GM23338 (cell line): ENCODE results near the gene FGFR2. TPM values are rescaled to one million over a fixed set of nuclear protein-coding genes. Genes with fewer than 3 reads are reported as not detected.

Experiments
- ATAC-seq: fragments of 200-7000 bp; cut with Tn5 transposase; 3 replicates; pipeline ENCODE4 v1.9.1; 2020
- DNase-seq: peaks from one replicate; pipeline ENCODE4 v3.0.0-alpha.2; 2015; ENCODE audit warnings: low spot score
- H2AFZ ChIP-seq: fragments of 200-600 bp; sonication (generic); 2 replicates; pipeline ENCODE4 v1.8.0; 2016; ENCODE audit warnings: antibody characterized with exemption, mild to moderate bottlenecking, moderate library complexity
- H3F3A ChIP-seq: fragments of 200-600 bp; sonication (generic); replicated peaks from 2 replicates; pipeline ENCODE4 v1.8.0; 2017; ENCODE audit warnings: antibody characterized with exemption, mixed run types, low read depth
- H3K27ac ChIP-seq: fragments of 200-600 bp; sonication (generic); 2 replicates; pipeline ENCODE4 v1.6.1; 2016; ENCODE audit warnings: low read depth
- H3K27me3 ChIP-seq: fragments of 200-600 bp; sonication (generic); 2 replicates; pipeline ENCODE4 v1.8.0; 2016; ENCODE audit warnings: mild to moderate bottlenecking, mixed run types, moderate library complexity; ENCODE audit not compliant: insufficient read depth
- H3K36me3 ChIP-seq: fragments of 200-600 bp; sonication (generic); 2 replicates; pipeline ENCODE4 v1.8.0; 2016; ENCODE audit warnings: mild to moderate bottlenecking; ENCODE audit not compliant: insufficient read depth
- H3K4me1 ChIP-seq: fragments of 200-600 bp; sonication (generic); 2 replicates; pipeline ENCODE4 v1.8.0; 2016; ENCODE audit warnings: mild to moderate bottlenecking, moderate library complexity; ENCODE audit not compliant: insufficient read depth
- H3K4me2 ChIP-seq: fragments of 200-600 bp; sonication (generic); 2 replicates; pipeline ENCODE4 v1.7.1; 2017; ENCODE audit warnings: mixed run types
- H3K4me3 ChIP-seq: fragments of 200-600 bp; sonication (generic); 2 replicates; pipeline ENCODE4 v1.6.1; 2016; ENCODE audit warnings: mixed run types
- H3K79me2 ChIP-seq: fragments of 200-600 bp; sonication (generic); replicated peaks from 2 replicates; pipeline ENCODE4 v1.8.0; 2017; ENCODE audit warnings: mild to moderate bottlenecking; ENCODE audit not compliant: insufficient read depth
- H3K9me2 ChIP-seq: fragments of 200-600 bp; sonication (generic); 2 replicates; pipeline ENCODE4 v1.8.0; 2017; ENCODE audit not compliant: insufficient read depth
- H4K20me1 ChIP-seq: fragments of 200-600 bp; sonication (generic); replicated peaks from 2 replicates; pipeline ENCODE4 v1.8.0; 2017; ENCODE audit warnings: mild to moderate bottlenecking; ENCODE audit not compliant: insufficient read depth
- H3K27ac Mint-ChIP-seq: 2 replicates; pipeline ENCODE4 v1.8.0; 2020; ENCODE audit warnings: inconsistent platforms, mild to moderate bottlenecking, moderate library complexity, mixed read lengths
- H3K27me3 Mint-ChIP-seq: 3 replicates; pipeline ENCODE4 v1.8.0; 2022; ENCODE audit warnings: low read depth, mild to moderate bottlenecking, moderate library complexity, mixed read lengths, inconsistent platforms; ENCODE audit not compliant: insufficient read depth, poor library complexity
- H3K36me3 Mint-ChIP-seq: 3 replicates; pipeline ENCODE4 v1.8.0; 2021; ENCODE audit warnings: low read depth, mild to moderate bottlenecking, inconsistent platforms, moderate library complexity, mixed read lengths
- H3K4me1 Mint-ChIP-seq: 3 replicates; pipeline ENCODE4 v1.8.0; 2020; ENCODE audit warnings: mild to moderate bottlenecking, inconsistent platforms, mixed read lengths
- H3K4me3 Mint-ChIP-seq: 3 replicates; pipeline ENCODE4 v1.8.0; 2021; ENCODE audit warnings: moderate library complexity, mild to moderate bottlenecking, inconsistent platforms, mixed read lengths
- H3K9me3 Mint-ChIP-seq: 3 replicates; pipeline ENCODE4 v1.8.0; 2020; ENCODE audit warnings: moderate library complexity, mild to moderate bottlenecking, inconsistent platforms, mixed read lengths
- CTCF ChIP-seq, 2 experiments: fragments of 200-600 bp in 1 of 2; sonication (generic) in 1 of 2; conservative IDR thresholded peaks; 2 replicates each; pipeline versions ENCODE4 v1.5.1 to v1.6.1; 2016 to 2017; ENCODE audit warnings: antibody characterized with exemption in 2 of 2, low read depth in 2 of 2, mild to moderate bottlenecking in 2 of 2, moderate library complexity in 1 of 2
- EZH2 ChIP-seq: fragments of 200-600 bp; sonication (generic); IDR thresholded peaks from one replicate; pipeline ENCODE4 v1.8.0; 2017; ENCODE audit warnings: antibody characterized with exemption, mild to moderate bottlenecking, low read depth; ENCODE audit not compliant: unreplicated experiment
- EZH2phosphoT487 ChIP-seq: fragments of 200-600 bp; sonication (generic); IDR thresholded peaks from one replicate; pipeline ENCODE4 v1.8.1; 2018; ENCODE audit warnings: antibody characterized with exemption; ENCODE audit not compliant: unreplicated experiment
- NANOG ChIP-seq: IDR thresholded peaks from 2 replicates; pipeline ENCODE4 v1.6.1; 2016; ENCODE audit warnings: antibody characterized with exemption, borderline replicate concordance
- POLR2AphosphoS5 ChIP-seq: IDR thresholded peaks from 2 replicates; pipeline ENCODE4 v1.6.1; 2016; ENCODE audit warnings: antibody characterized with exemption, low read depth
- REST ChIP-seq: IDR thresholded peaks from one replicate; pipeline ENCODE4 v1.6.1; 2018; ENCODE audit warnings: antibody characterized with exemption; ENCODE audit not compliant: unreplicated experiment
- ZNF114 ChIP-seq: fragments of 250-450 bp; sonication (Bioruptor Pico); IDR thresholded peaks from 2 replicates; pipeline ENCODE4 v1.5.0; 2020; ENCODE audit warnings: mild to moderate bottlenecking, moderate library complexity
- ZNF462 ChIP-seq: fragments of 250-450 bp; sonication (Bioruptor Pico); IDR thresholded peaks from 2 replicates; pipeline ENCODE4 v1.5.0; 2020; ENCODE audit warnings: mild to moderate bottlenecking, moderate library complexity
- polyA plus RNA-seq: library from polyadenylated mRNA; unstranded; fragments of >200 nt; fragmentation: Nextera tagmentation; extraction: Ambion mirVana; gene quantifications from 2 replicates; pipeline ENCODE4 v1.2.1, GENCODE V29; 2016
- total RNA-seq: library from RNA; depleted of rRNA; stranded (reverse); fragments of >200 nt; shearing (Covaris generic); gene quantifications from 2 replicates; pipeline ENCODE4 v1.2.3, GENCODE V29; 2014

Gene FGFR2
- total and polyA plus RNA-seq, 2 experiments from 2014 or later: 31.1 to 106 TPM

GRCh38 chr10:121552746-121553145 is 45.5 kb downstream of the FGFR2 start (continued):
- no peak for TF ChIP-seq REST

GRCh38 chr10:121551210-121551885 is 46.9 kb downstream of the FGFR2 start:
- peaks cover 70% of the 10 kb centered on the region for H3K36me3 Mint-ChIP-seq
- TF ChIP-seq NANOG: no peak
- no peak for TF ChIP-seq ZNF462 (CRISPR knock-in tag)
- TF ChIP-seq CTCF (conservative IDR thresholded peaks at IDR 0.05; ENCODE audit: low read depth in 2 of 2): no peak
- TF ChIP-seq REST: no peak
- TF ChIP-seq EZH2: no peak
- TF ChIP-seq ZNF114 (CRISPR knock-in tag): no peak
- TF ChIP-seq EZH2phosphoT487: no peak
- no peak for TF ChIP-seq POLR2AphosphoS5

More at GRCh38 chr10:121551210-121551885, 46.9 kb downstream of the FGFR2 start:
- Mint-ChIP-seq H3K4me3 (no peak overlapping the region), H3K4me1 (peaks cover 56% of the 10 kb centered on the region), H3K27ac (no peak overlapping the region; the same call in 1 of the 2 replicates), H3K9me3 (peaks cover 15% of the 10 kb centered on the region; the same call in 2 of the 3 replicates), H3K27me3 (peaks cover 3% of the 10 kb centered on the region)
- ATAC-seq (no peak), DNase-seq (no peak)
- Histone ChIP-seq H2AFZ (no peak overlapping the region), H3K4me3 (no peak overlapping the region), H3K27me3 (no peaks in the 10 kb centered on the region), H3K4me1 (peaks cover 47% of the 10 kb centered on the region), H3K79me2 (peaks cover 97% of the 10 kb centered on the region), H3K9me2 (no peaks in the 10 kb centered on the region), H3F3A (no peaks in the 10 kb centered on the region), H3K4me2 (no peak overlapping the region), H3K27ac (no peak overlapping the region), H3K36me3 (peaks cover 29% of the 10 kb centered on the region), H4K20me1 (peaks cover 28% of the 10 kb centered on the region; the same call in 1 of the 2 replicates)
